22Rv1 (cell line): Measurements from ENCODE around the gene EVI5.

Experiments used
- H3K27ac ChIP-seq: fragments of 450-650 bp; 2 replicates; pipeline ENCODE4 v1.5.1; 2017
- ZFX ChIP-seq: fragments of 450-650 bp; IDR thresholded peaks from 2 replicates; pipeline ENCODE4 v1.6.1; 2017; ENCODE audit warnings: antibody characterized with exemption, borderline replicate concordance
- TF ChIP-seq, protein P1 (sequence below): fragments of 450-650 bp; IDR thresholded peaks from 2 replicates; pipeline ENCODE4 v1.5.1; 2017; ENCODE audit warnings: mild to moderate bottlenecking

The EVI5 gene

GRCh38 chr1:92707292-92707691 lies 77.6 kb downstream of the EVI5 start:
- TF ChIP-seq ZFX, result no peak
- TF ChIP-seq, protein P1, sequence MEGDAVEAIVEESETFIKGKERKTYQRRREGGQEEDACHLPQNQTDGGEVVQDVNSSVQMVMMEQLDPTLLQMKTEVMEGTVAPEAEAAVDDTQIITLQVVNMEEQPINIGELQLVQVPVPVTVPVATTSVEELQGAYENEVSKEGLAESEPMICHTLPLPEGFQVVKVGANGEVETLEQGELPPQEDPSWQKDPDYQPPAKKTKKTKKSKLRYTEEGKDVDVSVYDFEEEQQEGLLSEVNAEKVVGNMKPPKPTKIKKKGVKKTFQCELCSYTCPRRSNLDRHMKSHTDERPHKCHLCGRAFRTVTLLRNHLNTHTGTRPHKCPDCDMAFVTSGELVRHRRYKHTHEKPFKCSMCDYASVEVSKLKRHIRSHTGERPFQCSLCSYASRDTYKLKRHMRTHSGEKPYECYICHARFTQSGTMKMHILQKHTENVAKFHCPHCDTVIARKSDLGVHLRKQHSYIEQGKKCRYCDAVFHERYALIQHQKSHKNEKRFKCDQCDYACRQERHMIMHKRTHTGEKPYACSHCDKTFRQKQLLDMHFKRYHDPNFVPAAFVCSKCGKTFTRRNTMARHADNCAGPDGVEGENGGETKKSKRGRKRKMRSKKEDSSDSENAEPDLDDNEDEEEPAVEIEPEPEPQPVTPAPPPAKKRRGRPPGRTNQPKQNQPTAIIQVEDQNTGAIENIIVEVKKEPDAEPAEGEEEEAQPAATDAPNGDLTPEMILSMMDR, result no peak
- no peak overlapping the region for H3K27ac ChIP-seq

DNA sequence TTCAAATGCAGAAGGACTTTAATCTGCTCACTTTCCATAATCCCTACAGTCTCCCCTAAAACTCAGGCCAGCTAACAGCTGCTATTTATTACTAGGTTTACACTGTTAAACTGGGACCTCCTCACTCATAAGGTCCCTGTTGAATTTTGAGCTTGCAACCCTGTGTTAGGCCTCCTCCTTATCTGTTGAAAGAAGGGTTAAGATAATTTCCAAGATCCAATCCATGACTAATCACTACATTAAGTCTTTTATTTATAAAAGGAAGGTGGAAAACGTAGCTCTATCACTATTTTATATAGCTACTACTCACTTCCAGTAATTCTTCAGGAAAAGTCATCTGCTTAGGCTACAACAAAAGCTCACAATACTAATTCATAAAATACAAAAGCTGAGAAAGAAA lies 79.5 kb downstream of the EVI5 start:
- no peak overlapping the region for H3K27ac ChIP-seq
- no peak for TF ChIP-seq ZFX
- TF ChIP-seq, protein P1, result no peak

- TF ChIP-seq, protein P1, result no peak
- TF ChIP-seq ZFX, result no peak
These were observed 83.8 kb downstream of the EVI5 start for GRCh38 chr1:92701147-92701546.

GRCh38 chr1:92698932-92699331 lies 86.0 kb downstream of the EVI5 start:
- TF ChIP-seq, protein P1, result no peak
- TF ChIP-seq ZFX, result no peak

More at GRCh38 chr1:92701147-92701546, 83.8 kb downstream of the EVI5 start:
- H3K27ac ChIP-seq, result no peak overlapping the region

GRCh38 chr1:92695104-92695503 lies 89.8 kb downstream of the EVI5 start:
- no peak for TF ChIP-seq ZFX
- TF ChIP-seq, protein P1, result no peak

More at GRCh38 chr1:92698932-92699331, 86.0 kb downstream of the EVI5 start:
- no peak overlapping the region for H3K27ac ChIP-seq

GRCh38 chr1:92691925-92692324 lies 93.0 kb downstream of the EVI5 start:
- TF ChIP-seq, protein P1, result no peak
- TF ChIP-seq ZFX, result no peak
- no peak overlapping the region for H3K27ac ChIP-seq

More at GRCh38 chr1:92695104-92695503, 89.8 kb downstream of the EVI5 start:
- no peak overlapping the region for H3K27ac ChIP-seq

GRCh38 chr1:92690212-92690906 lies 94.5 kb downstream of the EVI5 start:
- TF ChIP-seq, protein P1, result no peak
- no peak for TF ChIP-seq ZFX
- H3K27ac ChIP-seq, result no peak overlapping the region
